ENCODE measurements around the gene ZNF506.
"Not testable (repeated sequence)": the region's sequence is repeated elsewhere in the genome, so short reads cannot be mapped to it uniquely, and the experiment has no call there.

Gene ZNF506

DNA sequence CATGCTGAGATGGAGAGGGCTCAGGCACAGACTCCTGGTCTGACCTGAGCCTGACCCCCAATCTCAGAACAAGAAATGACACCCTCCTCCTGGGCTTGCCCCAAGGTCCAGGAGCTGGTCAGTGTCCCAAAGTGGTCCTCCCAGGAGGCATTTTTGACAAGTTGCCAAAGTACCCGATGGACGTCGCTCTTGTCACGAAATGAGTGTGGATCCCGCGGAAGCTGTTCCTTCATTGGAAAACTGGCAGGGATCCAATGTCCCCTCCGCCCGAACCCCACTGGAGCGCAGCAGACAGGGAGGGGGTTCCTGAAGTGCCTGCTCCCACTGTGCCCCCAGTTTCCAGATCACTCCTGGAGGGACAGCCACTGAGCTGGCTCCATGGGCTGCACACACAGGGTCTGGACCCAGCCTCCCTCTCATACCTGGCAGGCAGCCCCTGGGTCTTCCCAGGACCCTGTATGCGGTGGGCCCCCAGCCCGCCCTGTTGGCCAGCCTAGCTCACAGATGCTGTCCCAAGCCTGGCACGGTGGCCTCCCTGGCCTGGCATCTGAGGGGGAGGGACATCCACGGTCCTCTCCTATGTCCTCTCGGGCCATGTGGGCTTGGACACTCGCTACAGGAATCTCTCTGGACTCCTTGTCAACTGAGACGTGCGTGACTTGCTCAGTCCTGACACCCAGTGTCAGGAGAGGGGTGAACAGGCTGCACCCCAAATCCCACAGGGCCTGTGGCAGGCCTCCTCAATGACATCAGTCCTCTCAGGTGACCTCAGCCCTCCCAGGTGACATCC is 75.9 kb downstream of the ZNF506 start:
- no peak for DNase-seq (ENCODE audit: low read depth in 2 of 2)

DNA sequence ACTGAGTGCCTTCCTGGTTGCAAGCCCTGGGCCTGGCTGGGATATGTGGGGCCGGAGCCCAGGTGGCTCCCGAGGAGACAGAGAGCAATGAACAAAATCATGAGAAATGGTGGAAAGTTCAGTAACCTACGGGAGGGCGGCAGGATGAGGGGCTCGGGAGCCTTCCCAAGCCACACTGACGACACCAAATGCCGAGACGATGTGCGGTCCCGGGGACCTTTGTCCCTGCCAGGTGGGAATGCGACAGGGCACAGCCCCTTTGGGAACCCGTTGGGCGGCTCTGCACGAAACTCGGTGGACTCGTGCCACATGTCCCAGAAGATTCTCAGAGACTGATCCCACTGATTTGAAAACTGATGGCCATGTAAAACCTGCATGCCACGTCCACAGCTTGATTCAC is 76.9 kb downstream of the ZNF506 start:
- no peak for DNase-seq (ENCODE audit: low read depth in 2 of 2)

DNA sequence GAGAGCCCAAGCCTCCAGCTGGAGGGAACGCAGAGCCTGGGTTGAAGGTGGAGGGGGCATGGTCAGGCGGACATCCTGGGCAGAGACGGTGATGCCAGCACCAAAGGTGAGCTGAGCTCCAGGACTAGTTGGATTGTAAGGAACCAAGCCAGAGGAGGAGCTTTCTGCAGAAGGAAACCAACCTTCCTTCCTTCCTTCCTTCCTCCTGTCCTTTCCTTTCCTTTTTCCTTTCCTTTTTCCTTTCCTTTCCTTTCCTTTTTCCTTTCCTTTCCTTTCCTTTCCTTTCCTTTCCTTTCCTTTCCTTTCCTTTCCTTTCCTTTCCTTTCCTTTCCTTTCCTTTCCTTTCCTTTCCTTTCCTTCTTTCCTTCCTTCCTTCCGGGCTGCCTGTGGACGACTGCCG is 77.6 kb downstream of the ZNF506 start:
- not testable (repeated sequence) for DNase-seq (ENCODE audit: low read depth in 2 of 2)

DNA sequence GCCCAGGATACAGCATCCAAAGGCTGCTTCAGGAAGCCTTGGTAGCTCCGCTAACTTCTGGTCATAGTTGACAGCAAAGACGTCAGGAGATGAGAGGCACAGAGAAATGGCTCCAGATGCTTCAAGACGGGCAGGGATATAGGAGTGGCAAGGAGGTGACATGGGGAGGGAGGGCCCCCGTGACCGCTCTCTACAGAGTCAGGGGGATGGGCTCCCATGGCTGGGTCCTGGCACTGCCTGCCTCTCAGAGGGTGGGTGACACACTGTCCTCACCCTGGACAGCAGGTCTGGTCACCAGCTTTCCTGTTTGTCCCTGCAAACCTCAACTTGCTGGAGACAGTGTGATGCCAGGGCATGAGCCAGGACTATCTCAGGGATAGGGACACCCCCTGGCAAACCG is 78.4 kb downstream of the ZNF506 start:
- DNase-seq (ENCODE audit: low read depth in 2 of 2): no peak

DNA sequence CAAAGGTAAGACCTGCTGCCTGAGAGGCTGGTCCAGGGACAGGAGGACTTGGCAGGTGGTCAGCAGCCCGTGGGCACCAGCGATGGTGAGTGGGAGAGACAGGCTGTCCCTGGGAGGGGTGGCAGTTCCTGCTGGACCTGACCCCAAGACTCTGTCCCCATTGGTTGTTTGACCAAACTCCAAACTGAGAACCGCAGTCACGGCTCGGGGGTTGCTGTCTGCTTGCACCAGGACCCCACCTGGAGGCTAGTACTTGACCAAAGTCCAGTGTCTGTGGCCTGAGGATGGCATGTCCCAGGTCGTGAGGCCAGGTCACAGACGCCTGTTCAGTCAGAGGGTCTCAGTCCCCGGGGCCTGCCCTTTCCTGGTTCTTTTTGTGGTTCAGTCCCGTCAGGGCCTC is 78.8 kb downstream of the ZNF506 start:
- no peak for DNase-seq (ENCODE audit: low read depth in 2 of 2)
